Activated CD4-positive, alpha-beta T cell treated with anti-CD3 and anti-CD28 coated beads for 48 hours (primary cell): Measurements from ENCODE around the gene FKRP.
"Not testable (repeated sequence)": the region's sequence is repeated elsewhere in the genome, so short reads cannot be mapped to it uniquely, and the experiment has no call there.

Experiments used
- DNase-seq: peaks from one replicate; pipeline ENCODE4 v3.0.0-alpha.2; 2020

Gene FKRP

DNA sequence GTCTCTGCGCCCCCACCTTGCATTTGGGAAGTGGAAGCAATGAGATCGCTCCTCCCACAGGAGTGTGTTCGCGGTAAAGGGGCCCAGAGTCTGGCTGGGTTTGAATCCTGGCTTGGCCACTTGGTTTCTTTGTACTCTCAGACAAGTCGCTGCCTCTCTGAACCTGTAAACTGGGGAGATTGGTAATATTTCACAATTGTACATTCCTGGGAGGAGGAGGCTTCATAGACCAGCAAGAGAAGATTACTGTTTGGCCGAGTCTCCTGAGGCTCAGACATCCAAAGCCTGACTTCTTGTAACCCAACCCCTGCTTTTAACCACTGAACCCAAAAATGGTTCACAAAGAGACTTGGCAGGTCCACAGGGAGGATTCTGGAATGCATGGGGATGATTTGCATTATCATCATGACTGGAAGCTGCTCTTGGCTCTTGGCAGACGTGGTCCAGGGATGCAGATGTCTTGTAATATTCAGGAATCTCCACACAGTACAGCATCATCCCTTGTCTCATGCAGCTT lies 14.0 kb downstream of the FKRP start:
- DNase-seq = no peak

DNA sequence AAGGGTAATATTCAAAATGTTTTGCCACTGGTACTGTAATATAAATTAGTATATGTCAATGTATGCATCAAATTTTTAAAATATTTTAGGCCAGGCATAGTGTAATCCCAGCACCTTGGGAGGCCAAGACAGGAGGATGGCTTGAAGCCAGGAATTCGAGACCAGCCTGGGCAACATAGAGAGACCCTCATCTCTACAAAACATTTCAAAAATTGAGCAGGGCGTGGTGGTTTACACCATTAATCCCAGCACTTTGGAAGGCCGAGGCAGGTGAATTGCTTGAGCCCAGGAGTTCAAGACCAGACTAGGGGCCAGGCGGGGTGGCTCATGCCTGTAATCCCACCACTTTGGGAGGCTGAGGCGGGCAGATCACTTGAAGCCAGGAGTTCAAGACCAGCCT lies 14.5 kb downstream of the FKRP start:
- no peak for DNase-seq

DNA sequence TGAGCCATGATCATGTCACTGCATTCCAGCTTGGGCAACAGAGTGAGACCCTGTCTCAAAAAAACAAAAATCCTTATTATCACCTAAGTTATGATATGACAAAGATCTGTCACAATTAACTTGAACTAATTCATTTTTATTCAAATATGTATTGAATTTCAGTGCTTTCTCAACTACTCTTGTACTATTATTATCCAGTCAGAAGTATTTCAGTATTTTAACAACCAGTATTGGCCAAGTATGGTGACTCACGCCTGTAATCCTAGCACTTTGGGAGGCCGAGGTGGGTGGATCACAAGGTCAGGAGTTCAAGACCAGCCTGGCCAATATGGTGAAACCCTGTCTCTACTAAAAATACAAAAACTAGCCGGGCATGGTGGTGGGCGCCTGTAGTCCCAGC lies 15.0 kb downstream of the FKRP start:
- not testable (repeated sequence) for DNase-seq

DNA sequence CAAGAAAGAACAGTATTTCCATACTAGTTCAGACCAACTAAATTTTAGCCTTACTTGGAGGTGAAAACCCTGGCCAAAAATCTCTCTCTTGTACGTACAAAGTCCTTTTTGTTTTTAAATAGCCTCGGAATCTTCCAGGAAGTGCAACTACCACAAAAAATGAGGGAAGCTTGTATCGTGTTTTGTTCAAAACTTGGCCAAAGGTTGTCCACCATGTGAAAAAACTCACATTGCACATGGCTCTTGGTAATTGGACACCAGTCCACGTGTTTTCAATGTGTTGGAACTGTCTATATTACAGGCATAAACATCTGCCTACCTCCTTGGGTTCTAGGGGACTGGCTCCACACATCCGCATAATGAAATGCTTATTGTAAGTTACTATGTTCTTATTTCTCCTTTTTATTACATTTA lies 15.6 kb downstream of the FKRP start:
- no peak for DNase-seq

DNA sequence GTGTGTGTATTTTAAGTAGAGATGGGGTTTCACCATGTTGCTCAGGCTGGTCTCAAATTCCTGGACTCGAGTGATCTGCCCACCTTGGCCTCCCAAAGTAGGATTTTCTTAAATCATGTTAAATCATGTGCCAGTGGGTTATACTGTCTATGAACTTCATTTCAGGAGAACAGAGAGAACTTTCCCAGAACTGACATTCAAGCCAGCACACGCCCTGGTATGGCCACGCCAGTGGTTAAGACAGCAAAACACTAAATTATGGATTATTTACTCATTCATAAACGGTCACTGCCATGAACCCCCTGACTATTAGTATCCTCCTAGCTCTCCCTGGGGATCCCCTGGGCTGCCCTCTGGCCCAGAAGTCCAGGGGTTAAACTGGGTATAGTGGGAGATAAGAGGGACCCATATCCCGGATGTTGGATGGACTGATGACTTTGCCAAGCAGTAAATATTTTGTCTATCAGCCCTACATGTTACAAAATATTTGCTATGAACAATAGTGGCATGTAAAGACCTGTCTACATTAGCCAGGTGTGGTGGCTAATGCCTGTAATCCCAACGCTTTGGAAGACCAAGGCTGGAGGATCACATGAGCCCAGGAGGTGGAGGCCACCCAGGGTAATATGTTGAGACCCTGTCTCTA lies 16.5 kb downstream of the FKRP start:
- no peak for DNase-seq

DNA sequence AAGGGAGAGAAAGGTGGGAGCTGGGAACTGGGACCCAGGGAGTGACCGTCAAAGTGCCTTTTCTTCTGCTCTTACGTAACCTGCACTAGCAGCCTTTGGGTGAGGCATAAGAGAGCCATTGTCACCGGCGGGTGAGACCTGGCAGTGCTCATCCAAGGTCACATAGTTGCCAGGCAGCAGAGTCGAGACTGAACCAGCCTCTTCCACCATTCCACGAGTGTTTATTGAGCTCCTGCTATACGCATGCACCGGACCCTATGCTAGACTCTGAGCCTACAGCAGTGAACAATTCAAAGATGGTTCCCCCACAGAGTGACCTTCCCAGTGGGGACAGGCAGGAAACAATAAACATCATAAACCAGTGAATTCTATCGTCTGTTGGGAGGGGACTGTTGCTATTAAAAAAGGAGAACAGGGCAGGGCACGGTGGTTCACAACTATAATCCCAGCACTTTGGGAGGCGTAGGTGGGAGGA lies 19.0 kb downstream of the FKRP start:
- no peak for DNase-seq

DNA sequence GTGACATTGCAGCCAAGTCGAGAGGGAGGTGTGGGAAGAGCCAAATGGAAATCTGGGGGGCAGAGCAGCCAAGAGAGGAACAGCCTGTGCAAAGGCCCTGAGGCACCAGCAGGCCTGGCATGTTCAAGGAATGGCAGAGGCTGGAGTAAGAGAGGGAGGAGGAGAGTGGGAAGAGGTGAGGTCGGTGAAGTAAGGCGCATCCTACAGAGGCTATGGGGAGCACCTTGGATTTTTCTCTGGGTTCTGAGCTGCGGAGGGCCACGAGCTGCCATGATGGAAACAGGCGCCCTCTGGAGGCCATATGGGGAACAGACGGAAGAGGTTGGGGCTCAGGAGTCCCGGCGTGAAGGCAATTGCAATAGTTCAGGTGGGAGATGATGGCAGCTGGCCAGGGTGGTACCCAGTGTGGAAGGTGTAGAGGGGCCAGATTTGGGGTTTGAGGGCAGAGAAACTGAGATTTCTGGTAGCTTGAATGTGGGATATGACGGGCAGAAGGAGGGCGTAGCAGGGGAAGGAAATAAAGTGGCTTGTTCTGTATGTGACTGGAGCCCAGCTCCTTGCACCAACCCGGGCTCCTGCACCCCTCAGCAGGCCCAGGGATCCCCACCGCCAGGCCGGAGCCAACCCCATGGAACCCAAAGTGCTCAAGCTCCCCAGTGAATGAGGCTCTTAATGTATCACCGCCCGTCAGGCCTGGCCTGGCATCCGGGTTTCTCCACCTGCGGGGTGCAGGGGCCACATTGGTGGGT lies 20.9 kb downstream of the FKRP start:
- DNase-seq = peak; percentile 76

DNA sequence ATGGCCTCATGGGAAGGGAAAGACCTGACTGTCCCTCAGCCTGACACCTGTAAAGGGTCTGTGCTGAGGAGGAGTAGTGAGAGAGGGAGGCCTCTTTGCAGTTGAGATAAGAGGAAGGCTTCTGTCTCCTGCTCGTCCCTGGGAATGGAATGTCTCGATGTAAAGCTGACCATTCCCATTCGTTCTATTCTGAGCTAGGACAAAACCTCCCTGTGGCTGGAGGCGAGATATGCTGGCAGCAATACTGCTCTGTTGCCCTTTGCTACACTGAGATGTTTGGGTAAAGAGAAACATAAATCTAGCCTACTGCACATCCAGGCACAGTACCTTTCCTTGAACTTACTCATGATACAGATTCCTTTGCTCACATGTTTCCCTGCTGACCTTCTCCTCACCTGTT lies 22.9 kb downstream of the FKRP start:
- DNase-seq = not testable (repeated sequence)

DNA sequence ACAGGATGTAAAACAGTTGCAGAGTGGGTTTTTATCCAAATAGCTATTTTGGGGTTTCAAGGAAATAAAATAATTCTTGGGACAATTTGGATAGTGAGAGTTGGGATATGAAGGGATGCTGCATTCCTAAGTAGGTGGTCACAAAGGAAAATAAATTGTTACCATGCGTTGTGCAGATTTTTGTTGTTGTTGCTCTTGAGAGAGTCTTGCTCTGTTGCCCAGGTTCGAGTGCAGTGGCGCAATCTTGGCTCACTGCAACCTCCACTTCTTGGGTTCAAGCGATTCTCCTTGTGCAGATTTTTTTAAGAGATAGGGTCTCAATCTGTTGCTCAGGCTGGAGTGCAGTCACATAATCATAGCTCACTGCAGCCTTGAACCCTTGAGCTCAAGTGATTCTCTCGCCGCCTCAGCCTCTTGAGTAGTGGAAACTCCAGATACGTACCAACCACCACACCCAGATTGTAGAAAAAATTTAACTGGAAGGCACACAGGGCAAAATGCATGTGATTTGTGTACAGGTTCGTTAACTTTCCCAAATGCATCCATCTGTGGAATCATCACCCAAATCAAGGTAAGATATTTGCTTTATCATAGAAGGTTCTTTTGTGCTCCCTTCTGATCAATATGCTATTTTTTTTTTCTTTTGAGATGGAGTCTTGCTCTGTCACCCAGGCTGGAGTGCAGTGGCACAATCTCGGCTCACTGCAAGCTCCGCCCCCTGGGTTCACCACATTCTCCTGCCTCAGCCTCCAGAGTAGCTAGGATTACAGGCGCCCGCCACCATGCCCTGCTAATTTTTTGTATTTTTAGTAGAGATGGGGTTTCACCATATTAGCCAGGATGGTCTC lies 26.5 kb downstream of the FKRP start:
- no peak for DNase-seq

DNA sequence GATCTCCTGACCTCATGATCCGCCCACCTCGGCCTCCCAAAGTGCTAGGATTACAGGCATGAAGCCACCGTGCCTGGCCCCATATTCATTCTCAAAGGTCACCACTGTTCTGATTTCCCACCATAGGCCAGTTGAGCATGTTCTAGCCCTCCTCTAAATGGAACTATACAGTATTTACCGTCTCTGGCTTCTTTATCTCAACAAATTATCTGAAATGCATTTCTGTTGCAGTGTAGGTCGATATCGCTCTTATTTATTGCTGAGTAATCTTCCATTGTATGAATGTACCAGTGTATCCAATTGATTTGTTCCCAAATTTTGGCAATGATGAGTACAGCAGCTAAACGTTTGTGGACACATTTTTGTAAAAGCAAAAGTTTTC lies 27.2 kb downstream of the FKRP start:
- DNase-seq = no peak

DNA sequence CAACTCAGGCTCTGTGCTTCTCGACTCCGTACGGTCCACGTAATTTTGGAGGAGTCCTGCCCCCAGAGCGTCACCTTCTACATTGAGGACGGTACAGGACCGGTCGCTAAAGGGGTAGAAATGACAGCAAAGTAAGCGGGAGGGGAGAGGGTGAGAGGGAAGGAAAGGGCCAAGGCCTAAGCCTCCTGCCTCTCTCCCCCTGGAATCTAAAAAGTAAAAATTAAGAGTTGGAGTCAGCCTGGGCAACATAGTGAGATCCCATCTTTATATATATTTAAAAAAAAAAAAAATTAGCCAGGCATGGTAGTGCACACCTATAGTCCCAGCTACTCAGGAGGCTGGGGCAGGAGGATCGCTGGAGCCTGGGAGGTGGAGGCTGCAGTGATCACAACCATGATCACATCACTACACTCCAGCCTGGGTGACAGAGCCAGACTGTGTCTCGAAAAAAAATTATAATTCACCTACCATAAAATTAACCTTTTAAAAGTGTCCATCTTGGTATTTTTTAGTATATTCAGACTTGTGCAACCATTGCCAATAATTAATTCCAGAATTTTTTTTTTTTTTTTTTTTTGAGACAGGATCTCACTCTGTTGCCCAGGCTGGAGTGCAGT lies 29.9 kb downstream of the FKRP start:
- no peak for DNase-seq

DNA sequence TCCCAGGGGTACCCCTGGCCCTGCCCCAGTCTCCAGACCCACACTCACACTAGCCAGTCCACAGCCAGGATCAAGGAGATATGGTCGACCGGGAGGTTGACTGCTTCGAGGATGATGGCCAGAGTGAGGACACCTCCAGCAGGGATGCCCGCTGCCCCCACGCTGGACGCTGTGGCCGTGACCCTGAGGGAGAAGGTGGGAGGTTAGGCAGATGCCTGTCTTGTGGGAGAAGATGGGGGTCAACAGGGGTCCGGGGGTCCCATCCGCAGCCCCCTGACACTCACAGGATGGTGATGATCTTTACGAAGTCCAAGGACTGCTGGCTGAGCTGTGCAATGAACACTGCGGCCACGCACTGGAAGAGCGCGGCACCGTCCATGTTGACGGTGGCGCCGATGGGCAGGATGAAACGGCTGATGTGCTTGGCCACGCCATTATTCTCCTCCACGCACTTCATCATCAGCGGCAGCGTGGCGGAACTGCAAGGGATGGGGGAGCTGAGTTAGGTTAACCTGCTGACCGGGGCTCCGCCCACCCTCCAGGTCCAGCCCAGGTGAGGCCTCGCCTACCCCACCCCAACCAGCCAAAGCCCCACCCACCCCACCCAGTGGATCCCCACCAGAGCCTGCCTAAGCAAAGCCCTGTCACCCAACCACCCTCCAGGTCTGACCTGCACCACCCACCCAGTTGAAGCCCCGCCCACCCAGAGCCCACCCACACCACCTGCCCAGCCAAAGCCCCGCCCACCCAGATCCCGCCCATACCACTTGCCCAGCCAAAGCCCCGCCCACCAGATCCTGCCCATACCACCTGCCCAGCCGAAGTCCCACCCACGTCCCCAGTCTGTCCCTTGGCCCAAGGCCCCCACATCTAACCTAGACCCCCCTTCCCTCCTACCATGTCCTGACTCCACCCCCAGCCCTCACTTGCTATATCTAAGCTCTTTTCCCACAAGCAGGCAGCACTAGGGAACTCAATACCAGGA lies 31.4 kb downstream of the FKRP start:
- peak; percentile 31 for DNase-seq

DNA sequence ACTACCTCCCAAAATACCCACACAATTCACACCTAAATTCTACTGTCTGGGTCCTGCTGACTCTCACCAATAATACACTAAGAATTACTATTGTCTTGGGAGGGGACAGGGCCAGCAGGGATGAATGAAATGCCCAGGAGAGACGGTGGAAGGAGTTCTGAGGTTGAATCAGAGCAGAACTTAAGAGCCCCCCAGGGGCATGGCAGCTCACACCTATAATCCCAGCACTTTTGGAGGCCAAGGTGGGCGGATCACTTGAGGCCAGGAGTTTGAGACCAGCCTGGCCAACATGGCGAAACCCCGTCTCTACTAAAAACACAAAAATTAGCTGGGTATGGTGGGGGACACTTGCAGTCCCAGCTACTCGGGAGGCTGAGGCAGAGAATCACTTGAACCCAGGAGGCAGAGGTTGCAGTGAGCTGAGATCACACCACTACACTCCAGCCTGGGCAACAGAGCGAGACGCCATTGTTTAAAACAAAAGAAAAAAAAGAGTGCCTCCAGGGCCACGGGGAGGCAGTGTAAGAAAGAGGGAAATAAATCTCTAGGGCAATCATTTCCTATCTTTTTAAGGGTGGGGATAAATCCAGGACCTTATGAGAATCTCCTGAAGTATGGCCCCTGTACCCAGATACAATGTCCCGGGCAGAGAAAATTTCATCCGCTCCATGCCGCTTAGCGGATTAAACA lies 32.2 kb downstream of the FKRP start:
- not testable (repeated sequence) for DNase-seq

DNA sequence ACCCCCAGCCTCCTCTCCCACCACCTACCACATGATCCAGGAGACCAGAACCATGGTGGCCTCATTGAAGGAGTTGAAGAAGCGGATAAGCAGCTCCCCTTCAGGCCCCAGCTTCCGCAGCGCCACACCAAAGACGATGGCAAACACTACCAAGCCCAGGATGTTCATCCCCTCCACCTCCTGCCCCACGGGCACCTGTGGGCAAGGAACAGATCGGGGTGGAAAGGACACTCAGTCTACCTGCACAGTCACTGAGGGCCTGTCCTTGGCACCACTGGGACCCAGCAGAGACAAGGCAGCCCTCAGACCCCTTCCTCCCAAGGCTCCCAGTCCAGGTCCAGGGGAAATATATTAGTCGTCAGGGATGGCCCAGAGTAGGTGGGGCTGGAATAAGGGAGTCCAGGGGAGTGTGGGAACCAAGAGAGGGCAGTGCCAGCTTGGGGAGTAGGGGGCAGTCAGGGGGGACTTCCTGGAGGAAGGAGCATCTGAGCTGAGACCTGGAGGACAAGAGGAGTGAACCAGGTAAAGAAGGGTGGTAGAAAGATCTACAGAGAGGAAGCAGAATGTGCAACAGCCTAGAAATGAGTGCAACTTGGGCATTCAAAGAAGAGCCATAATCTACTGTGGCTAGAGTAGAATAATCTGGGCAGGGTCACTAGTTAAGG lies 36.6 kb downstream of the FKRP start:
- no peak for DNase-seq

DNA sequence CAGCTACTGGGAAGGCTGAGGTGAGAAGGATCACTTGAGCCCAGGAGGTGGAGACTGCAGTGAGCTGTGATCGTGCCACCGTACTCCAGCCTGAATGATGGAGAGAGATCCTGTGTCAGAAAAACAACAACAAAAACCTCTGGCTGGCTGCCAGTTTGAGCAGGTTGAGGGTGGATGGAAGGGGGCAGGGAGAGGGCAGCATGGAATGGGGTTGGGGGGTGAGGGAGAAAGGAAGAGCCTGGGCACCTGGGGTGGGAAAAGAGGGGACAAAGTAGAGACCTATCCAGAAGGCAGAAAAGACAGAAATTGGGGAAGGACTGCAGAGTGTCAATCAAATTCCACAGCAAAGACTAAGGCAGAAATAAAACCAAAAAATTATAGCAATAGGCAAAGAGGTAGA lies 37.8 kb downstream of the FKRP start:
- DNase-seq = no peak

DNA sequence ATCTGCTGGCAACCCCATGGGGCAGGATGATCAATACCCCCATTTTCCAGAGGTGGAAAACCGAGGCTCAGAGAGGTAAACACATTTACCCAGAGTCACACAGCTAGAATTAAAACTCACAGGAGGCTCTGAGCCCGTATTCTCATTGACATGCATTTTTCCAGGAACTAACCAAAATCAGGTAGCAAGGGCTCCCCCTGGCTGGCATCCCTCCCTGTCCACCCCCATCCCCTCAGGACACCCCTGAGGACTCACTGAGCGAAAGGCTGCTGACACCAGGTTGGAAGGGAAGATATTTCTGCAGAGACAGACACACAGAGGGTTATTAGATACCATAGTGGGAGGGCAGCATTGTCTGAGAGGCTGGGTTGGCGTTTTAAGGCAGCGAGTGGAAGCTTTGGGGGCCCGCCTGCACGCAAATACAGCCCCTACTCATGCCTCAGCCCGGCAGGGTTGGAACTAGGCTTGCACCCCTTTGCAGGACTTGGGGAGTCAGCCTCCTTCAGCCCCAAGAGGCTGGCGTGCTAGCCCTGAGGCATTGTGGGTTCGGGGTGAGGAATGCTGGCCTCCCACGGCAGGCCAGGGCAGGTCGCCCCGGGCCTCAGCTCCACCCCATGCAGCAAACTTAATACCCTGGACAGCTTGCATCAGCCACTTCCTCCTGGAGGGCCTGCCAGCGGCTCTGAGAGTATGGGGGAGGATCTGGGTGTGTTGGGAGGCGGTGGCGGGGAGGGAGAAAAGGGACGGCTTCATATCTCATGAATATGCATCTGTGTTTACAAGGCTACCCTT lies 38.6 kb downstream of the FKRP start:
- peak; percentile 81 for DNase-seq

DNA sequence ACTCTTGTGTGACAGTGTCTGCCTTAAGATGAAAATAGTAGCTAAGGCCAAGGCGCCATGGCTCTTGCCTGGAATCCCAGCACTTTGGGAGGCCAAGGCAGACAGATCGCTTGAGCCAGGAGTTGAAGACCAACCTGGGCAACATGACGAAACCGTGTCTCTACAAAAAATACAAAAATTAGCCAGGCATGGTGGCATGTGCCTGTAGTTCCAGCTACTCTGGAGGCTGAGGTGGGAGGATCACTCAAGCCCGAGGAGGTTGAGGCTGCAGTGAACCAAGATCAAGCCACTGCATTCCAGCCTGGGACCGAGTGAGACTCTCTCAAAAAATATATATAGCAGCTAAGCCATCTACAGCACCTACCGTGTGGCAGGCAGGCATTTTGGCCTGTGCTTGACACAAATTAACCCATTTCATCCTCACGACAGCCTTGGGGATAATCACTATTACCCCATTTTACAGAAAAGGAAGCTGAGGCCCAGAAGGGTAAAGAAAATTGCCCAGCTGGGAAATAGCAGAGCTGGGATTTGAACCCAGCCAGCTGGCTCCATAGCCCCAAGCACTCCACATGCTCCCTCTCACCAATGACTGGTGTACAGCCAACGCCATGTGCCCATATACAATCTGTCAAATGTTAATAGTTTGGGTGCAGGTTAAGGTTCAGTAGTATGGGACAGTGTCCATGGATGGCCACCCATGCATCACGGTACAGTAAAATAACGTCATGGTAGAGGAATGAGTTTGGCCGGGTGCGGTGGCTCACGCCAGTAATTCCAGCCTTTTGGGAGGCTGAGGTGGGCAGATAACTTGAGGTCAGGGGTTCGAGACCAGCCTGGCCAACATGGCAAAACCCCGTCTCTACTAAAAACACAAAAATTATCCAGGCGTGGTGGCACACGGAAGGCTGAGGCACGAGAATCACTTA lies 39.5 kb downstream of the FKRP start:
- DNase-seq = no peak

DNA sequence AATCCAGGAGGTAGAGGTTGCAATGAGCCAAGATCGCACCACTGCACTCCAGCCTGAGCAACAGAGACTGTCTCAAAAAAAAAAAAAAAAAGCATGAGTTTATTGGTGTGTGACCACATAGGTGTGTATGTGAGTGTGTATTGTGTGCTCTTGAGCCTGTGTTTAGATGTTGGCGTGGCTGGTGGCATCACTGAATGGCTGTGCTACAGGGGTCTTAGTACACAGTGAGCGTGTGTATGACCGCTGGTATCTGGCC lies 40.1 kb downstream of the FKRP start:
- no peak for DNase-seq
